GM19328 (cell line): ENCODE measurements around the gene BCL2A1.
"Not testable (repeated sequence)": the region's sequence is repeated elsewhere in the genome, so short reads cannot be mapped to it uniquely, and the experiment has no call there.

Source experiments
- ATAC-seq: cut with Tn5 transposase; IDR thresholded peaks from one replicate; pipeline ENCODE4 v1.9.1; 2021; ENCODE audit warnings: mild to moderate bottlenecking, moderate library complexity; ENCODE audit not compliant: unreplicated experiment

The BCL2A1 gene

GRCh38 chr15:79962178-79962577, 8.8 kb downstream of the BCL2A1 start:
- no peak for ATAC-seq

- no peak for ATAC-seq
Measured at GRCh38 chr15:79960502-79961212, 10.3 kb downstream of the BCL2A1 start.

- no peak for ATAC-seq
Measured at GRCh38 chr15:79957741-79958140, 13.3 kb downstream of the BCL2A1 start.

GRCh38 chr15:79956354-79956939, 14.5 kb downstream of the BCL2A1 start:
- no peak for ATAC-seq

GRCh38 chr15:79954661-79955060, 16.3 kb downstream of the BCL2A1 start:
- no peak for ATAC-seq

GRCh38 chr15:79953951-79954444, 17.0 kb downstream of the BCL2A1 start:
- no peak for ATAC-seq

GRCh38 chr15:79952329-79952728, 18.7 kb downstream of the BCL2A1 start:
- no peak for ATAC-seq

- ATAC-seq: no peak
Measured at GRCh38 chr15:79950247-79950646, 20.7 kb downstream of the BCL2A1 start.

GRCh38 chr15:79948761-79949160, 22.2 kb downstream of the BCL2A1 start:
- ATAC-seq: no peak

- ATAC-seq: no peak
Measured at GRCh38 chr15:79948095-79948695, 22.8 kb downstream of the BCL2A1 start.

- ATAC-seq: no peak
Measured at GRCh38 chr15:79947009-79947408, 24.0 kb downstream of the BCL2A1 start.

GRCh38 chr15:79944622-79945021, 26.4 kb downstream of the BCL2A1 start:
- ATAC-seq: no peak

- ATAC-seq: no peak
Measured at GRCh38 chr15:79943820-79944219, 27.2 kb downstream of the BCL2A1 start.

GRCh38 chr15:79942741-79943481, 28.1 kb downstream of the BCL2A1 start:
- no peak for ATAC-seq

- ATAC-seq: no peak
Measured at GRCh38 chr15:79939399-79939798, 31.6 kb downstream of the BCL2A1 start.

GRCh38 chr15:79938143-79938542, 32.9 kb downstream of the BCL2A1 start:
- no peak for ATAC-seq

- not testable (repeated sequence) for ATAC-seq
Measured at GRCh38 chr15:79935556-79936201, 35.3 kb downstream of the BCL2A1 start.

GRCh38 chr15:79933231-79933630, 37.8 kb downstream of the BCL2A1 start:
- no peak for ATAC-seq

- no peak for ATAC-seq
Measured at GRCh38 chr15:79932447-79932846, 38.5 kb downstream of the BCL2A1 start.

GRCh38 chr15:79930516-79930915, 40.5 kb downstream of the BCL2A1 start:
- no peak for ATAC-seq

- no peak for ATAC-seq
Measured at GRCh38 chr15:79929412-79929811, 41.6 kb downstream of the BCL2A1 start.
